ENCODE results near the gene IQGAP2.

The IQGAP2 gene

DNA sequence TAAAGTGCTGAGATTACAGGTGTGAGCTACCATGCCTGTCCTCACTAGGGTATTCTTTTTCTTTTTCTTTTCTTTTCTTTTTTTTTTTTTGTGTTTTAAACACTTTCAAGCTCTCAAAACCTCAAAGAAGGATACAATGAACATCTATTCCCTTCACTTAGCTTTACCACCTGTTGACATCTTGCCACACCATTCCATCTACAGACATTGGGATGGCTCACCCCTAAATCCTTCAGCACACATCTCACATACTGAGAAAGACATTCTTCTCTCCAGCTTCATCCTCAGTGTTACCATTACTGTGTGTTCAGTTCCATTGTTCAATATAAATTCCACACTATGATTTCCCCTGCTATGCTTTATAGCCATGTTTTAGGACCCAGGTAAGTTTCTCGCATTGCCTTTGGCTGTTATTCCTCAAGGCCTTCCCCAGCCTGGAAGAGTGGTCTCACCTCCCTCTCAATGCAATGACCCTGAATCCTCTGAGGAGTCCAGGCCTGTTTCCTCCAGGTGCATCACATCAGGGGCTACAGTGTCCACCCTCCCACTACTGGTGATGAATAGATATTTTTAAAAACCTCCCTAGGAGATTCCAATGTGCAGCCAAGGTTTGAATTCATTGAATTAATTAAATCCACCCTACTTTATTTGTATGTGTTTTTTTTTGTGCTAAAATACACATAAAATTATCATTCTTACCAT lies 16.7 kb downstream of the IQGAP2 start:
- TF ChIP-seq GATA2 (IDR thresholded peaks at IDR 0.05; ENCODE audit: low read depth, low read length) (no peak), GATA3 (IDR thresholded peaks at IDR 0.05; ENCODE audit: low read depth, low read length) (no peak)

DNA sequence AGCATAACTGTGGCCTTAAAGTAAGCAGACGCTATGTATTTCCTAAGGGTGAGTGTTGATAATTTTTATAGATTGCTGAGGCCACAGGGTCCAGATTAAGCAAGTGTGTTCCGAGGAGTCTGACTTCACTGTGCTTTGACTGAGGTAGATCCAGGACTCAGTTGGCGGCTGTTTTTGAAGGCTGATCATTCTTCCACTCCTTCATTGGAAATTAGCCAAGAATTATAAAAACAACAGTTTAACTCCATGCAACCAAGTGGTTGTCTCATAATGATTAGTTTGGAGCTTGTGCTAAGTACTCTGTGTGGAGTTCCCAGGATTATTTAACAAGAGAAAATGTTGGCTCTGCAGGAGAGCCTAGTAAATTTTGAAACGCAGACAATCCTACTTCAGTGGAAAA lies 19.1 kb downstream of the IQGAP2 start:
- TF ChIP-seq GATA3 (IDR thresholded peaks at IDR 0.05; ENCODE audit: low read depth, low read length): no peak
- TF ChIP-seq GATA2 (IDR thresholded peaks at IDR 0.05; ENCODE audit: low read depth, low read length): no peak

DNA sequence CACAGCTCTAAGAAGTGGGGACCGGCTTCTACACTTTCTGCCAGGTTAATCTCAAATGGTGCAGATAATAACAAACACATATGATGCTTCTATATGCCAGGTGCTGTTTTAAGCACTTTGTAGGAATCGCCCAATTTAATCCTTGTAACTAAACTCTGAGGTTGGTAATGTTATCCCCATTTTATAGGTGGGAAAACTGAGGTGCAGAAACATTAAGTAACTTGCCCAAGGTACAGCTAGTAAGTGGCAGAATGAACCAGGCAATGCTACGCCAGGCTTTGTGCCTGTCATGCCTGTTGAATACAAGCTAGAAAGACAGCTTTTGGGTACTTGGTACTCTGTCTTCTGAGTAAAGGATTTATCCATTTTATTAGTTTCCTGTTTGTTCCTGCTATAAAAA lies 19.7 kb downstream of the IQGAP2 start:
- TF ChIP-seq GATA2 (IDR thresholded peaks at IDR 0.05; ENCODE audit: low read depth, low read length) (no peak), GATA3 (IDR thresholded peaks at IDR 0.05; ENCODE audit: low read depth, low read length) (no peak)

DNA sequence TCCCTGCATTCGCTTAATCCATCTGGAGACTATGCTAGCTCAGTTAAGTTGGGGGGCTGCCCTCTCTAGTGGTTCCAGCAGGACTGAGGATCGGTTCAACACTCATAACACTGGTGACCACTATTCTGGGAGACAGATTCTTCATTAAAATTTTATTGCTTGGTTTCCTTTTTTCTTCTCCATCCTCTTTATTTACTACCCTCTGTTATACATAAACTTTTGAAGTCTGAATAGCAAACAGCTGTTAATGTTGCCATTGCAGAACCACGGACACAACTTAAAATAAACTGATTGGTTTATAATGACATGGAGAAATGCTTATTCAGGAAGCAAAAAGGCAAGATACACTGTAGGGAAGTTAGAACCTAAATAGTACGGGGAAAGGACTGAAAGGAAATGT lies 22.1 kb downstream of the IQGAP2 start:
- no peak for TF ChIP-seq GATA3 (IDR thresholded peaks at IDR 0.05; ENCODE audit: low read depth, low read length)
- no peak for TF ChIP-seq GATA2 (IDR thresholded peaks at IDR 0.05; ENCODE audit: low read depth, low read length)

DNA sequence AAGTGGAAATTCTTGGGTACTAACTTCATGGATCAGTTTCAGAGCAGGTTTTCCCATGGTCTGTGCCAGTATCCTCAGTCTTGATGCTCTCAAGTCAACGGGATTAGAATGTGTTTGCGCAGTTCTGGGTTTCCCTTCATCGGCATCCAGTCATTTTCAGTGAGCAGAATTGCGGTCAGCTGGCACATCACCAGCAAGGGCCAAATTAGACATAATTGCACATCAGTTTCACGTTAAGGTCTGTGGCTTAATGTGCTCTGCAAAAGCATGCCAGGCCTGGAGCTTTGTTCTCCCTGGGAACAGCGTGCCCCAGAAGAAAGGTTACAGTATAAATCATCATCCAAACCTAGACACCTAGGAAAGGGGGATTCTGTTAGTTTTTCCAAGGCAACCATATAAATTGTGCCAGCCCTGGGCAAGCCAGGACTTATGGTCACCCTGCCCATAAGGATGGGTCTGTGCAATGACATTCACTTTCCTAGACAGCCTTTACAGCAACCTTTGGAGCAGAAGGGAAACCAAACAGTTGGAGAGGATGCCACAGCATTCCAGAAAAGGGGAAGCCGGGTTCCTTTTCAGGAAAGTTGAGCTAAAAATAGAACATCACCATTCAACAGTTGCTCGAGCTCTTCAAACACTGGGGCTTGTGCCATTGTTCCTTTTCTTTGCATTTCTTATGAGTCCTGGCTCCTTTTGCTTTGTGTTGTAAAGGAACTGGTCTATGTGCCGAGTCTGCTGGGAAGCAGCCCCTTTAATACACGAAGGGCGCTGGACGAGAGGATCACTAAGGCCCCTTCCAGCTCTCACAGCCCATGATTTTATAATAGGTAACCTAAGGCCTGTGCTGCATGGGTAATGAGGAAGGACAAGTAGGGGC lies 23.1 kb downstream of the IQGAP2 start:
- TF ChIP-seq GATA2 (IDR thresholded peaks at IDR 0.05; ENCODE audit: low read depth, low read length) (no peak), GATA3 (IDR thresholded peaks at IDR 0.05; ENCODE audit: low read depth, low read length) (no peak)

DNA sequence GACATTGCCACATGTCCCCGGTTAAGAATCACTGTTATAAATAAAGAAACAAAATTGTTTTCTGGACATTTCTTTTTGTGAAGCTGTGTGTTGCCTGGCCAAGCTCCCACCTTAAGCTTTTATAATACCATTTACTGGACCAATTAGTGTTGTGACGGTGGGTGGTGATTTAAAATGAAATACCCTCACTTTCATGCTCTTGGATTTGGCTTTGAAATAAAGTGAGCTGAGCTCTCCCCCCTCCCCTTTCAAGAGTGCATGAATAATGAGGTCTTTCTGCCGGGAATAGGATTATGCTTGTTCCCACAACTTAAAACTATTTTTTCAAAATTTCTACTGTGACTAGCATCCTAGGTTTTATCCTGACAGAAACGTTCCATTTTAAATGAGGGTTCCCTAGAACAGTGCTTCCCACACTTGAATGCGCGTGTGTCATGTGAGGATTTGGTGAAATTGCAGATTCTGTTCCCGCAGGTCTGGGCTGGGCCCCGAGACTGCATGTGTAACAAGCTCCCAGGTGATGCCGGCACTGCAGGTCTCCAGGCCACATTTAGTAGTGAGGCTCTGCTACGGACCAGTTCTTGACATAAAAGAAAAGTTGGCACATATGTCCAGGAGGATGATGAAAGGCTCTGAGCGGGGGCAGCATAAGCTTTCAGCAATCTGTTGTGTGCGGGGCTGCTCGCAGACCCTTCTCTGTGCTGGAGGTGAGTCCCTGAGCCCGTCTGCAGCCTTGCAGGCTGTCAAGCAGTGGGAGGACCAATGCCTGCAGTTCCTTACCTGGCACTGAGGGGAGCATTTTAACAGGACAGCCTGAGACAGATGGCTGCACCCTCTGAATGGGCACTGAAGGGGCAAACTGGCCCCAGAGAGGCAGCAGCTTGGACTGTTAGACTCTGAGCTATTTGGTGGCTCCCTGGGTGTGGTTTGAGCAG lies 24.4 kb downstream of the IQGAP2 start:
- TF ChIP-seq GATA3 (IDR thresholded peaks at IDR 0.05; ENCODE audit: low read depth, low read length) (no peak), GATA2 (IDR thresholded peaks at IDR 0.05; ENCODE audit: low read depth, low read length) (no peak)

DNA sequence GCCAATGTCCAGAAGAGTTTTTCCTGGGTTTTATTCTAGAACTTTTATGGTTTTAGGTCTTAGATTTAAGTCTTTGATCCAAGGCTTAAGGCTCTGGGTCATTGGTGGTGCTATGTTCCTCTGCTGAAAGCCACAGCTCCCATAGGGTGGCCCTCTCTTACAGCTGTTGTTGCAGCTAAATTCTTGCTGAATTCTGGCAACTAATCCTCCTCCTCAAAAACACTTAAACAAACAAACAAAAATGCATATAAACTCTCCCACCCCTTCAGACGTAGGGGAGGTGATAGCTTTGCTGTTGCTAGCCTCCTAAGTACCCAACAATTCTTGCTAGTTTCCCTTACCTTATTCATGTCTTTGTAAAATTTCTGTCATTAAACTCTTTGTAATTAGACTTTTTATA lies 30.2 kb downstream of the IQGAP2 start:
- TF ChIP-seq GATA2 (IDR thresholded peaks at IDR 0.05; ENCODE audit: low read depth, low read length) (no peak), GATA3 (IDR thresholded peaks at IDR 0.05; ENCODE audit: low read depth, low read length) (no peak)

DNA sequence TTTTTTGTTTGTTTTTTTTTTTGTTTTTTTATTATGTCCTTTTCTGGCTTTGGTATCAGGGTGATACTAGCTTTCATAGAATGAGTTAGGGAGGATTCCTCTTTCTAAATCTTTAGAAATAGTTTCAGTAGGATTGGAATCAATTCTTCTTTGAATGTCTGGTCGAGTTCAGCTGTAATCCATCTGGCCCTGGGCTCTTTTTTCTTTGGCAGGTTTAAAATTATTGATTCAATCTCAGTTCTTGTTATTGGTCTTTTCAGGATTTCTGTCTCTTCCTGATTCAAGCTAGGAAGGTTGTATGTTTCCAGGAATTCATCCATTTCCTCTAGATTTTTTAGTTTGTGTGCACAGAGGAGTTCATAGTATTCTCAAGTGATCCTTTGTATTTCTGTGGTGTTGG lies 34.9 kb downstream of the IQGAP2 start:
- TF ChIP-seq GATA3 (IDR thresholded peaks at IDR 0.05; ENCODE audit: low read depth, low read length) (no peak), GATA2 (IDR thresholded peaks at IDR 0.05; ENCODE audit: low read depth, low read length) (no peak)

DNA sequence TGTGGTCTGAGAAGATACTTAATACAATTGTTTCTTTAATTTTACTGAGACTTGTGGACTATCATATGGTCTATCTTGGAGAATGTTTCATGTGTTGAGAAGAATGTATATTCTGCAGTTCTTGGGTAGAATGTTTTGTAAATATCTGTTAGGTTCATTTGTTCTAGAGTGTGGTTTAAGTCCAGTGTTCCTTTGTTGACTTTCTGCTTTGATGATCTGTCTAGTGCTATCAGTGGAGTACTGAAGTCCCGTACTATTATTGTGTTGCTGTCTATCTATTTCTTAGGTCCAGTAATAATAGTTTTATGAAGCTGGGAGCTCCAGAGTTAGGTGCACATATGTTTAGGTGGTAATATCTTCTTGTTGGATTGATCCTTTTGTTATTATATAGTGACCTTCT lies 36.1 kb downstream of the IQGAP2 start:
- TF ChIP-seq GATA3 (IDR thresholded peaks at IDR 0.05; ENCODE audit: low read depth, low read length): no peak
- TF ChIP-seq GATA2 (IDR thresholded peaks at IDR 0.05; ENCODE audit: low read depth, low read length): no peak

DNA sequence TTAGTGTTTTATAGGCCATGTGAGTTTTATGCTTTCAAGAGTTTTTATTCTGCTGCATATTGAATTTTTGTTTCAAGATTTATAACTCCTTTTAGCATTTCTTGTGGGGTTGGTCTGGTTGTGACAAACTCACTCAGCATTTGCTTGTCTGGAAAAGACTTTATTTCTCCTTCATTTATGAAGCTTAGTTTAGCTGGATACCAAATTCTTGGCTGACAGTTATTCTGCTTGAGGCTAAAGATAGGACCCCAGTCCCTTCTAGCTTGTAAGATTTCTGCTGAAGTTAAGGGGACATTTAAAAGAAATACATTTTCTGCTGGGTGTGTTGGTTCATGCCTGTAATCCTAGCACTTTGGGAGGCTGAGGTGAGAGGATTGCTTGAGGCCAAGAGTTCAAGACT lies 36.8 kb downstream of the IQGAP2 start:
- TF ChIP-seq GATA3 (IDR thresholded peaks at IDR 0.05; ENCODE audit: low read depth, low read length) (no peak), GATA2 (IDR thresholded peaks at IDR 0.05; ENCODE audit: low read depth, low read length) (no peak)

DNA sequence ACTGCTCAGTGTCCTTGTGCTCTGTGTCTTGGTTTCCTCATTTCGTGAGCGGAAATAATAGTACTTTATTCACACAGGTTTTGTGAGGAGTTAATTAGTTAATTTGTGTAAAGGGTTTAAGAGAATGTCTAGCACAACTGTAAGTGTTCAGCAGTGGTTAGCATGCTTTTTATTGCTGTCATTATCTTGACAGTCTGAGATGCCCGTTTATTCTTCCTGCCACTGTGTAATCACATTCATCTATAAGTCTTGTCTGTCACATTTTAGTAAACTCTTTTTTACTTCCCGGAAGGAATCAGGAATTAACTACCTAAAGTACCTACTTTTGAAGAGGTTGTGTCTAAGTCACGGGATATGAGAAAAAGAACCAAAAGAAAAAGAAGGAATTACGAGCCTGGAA lies 38.0 kb downstream of the IQGAP2 start:
- TF ChIP-seq GATA3 (IDR thresholded peaks at IDR 0.05; ENCODE audit: low read depth, low read length) (no peak), GATA2 (IDR thresholded peaks at IDR 0.05; ENCODE audit: low read depth, low read length) (no peak)

DNA sequence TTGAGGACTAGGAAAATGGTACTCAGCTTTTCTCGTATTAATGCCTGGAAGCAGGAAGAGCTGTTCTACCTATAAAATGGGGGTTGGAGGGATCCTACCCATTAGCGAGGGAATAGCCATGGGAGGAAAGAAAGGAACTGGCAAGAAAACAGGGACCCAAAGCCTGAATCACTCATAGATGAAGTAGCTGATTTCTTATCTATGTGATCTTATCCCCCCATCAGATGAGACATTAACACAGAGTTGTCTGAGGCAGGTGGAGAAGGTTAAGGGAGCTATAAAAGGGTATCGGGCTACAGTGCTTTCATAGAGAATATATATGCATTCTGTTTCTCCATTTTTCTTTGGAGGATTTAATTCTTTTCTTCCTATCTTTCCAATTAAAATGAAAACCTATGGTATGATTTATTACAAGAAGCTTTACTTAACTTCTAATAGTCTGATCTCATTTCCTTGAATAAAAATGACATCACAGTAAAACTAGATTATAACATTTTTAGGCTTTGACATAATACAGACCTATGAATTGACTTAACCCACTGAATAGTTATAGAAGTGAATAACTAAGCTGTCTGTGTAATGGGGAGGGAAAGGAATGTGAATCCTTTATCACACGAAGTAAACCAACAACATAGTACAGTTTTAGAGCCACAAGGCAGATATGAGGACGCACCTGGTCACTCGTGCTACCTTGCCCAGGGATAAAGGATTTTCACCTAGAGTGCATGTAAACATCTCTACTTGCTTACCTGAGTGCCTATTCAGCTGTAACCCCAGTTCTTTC lies 39.0 kb downstream of the IQGAP2 start:
- TF ChIP-seq GATA3 (IDR thresholded peaks at IDR 0.05; ENCODE audit: low read depth, low read length) (peak; percentile 52; the same call in 1 of the 2 replicates), GATA2 (IDR thresholded peaks at IDR 0.05; ENCODE audit: low read depth, low read length) (peak; percentile 55; the same call in 1 of the 2 replicates)

DNA sequence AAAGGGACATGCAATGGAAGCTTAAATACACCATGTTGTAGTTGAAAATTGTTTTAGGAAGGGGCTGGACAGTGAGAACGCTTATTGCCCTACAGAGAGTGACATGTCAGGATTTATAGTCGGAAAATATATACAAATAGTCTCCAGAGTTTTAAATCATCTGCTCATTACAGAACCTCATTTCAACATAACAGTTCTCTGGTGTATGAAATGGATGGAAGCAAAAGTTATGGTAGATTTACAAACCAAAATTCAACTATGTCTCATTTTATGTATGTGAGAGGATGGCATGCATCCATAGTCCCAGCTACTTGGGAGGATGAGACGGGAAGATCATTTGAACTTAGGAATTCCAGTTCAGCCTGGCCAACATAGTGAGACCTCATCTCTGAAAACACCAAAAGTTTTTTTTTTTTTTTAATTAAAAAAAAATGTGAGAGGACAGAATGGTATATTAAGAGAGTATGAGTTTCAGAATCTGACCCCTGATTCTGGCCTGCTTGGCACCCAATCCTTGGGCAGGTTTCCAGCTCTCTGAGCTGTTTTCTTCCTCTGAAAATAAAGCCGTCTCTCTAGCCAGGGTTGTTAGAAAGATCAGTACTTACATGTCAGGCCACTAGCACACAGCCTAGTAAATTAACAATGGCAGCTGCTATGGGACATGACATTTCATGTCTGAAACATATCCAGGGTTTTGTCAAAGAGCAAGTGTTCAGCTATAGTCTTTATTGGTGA lies 40.1 kb downstream of the IQGAP2 start:
- TF ChIP-seq GATA3 (IDR thresholded peaks at IDR 0.05; ENCODE audit: low read depth, low read length) (no peak), GATA2 (IDR thresholded peaks at IDR 0.05; ENCODE audit: low read depth, low read length) (no peak)

Measured in SH-SY5Y (cell line).